HEK293 (cell line): ENCODE measurements around the gene CABS1.

Experiments used
- CTCF ChIP-seq: fragments of 450-650 bp; formaldehyde crosslinking; IDR thresholded peaks from 2 replicates; pipeline ENCODE4 v1.5.1; 2016; ENCODE audit warnings: missing biosample characterization, missing genetic modification characterization
- PRDM1 ChIP-seq: fragments of 450-650 bp; formaldehyde crosslinking; IDR thresholded peaks from 2 replicates; pipeline ENCODE4; 2016; ENCODE audit warnings: missing biosample characterization, missing genetic modification characterization
- ZNF146 ChIP-seq: fragments of 450-650 bp; formaldehyde crosslinking; IDR thresholded peaks from 2 replicates; pipeline ENCODE4 v1.5.1; 2016; ENCODE audit warnings: missing biosample characterization, missing genetic modification characterization
- ZNF302 ChIP-seq: fragments of 450-650 bp; formaldehyde crosslinking; IDR thresholded peaks from 2 replicates; pipeline ENCODE4 v1.5.1; 2016; ENCODE audit warnings: missing biosample characterization, missing genetic modification characterization, low read depth
- ZNF558 ChIP-seq: fragments of 450-650 bp; formaldehyde crosslinking; IDR thresholded peaks from 2 replicates; pipeline ENCODE4 v1.5.1; 2016; ENCODE audit warnings: missing biosample characterization, missing genetic modification characterization

- TF ChIP-seq CTCF (tag by site-specific recombination) (no peak), ZNF302 (tag by site-specific recombination) (no peak), ZNF558 (tag by site-specific recombination) (no peak), PRDM1 (no peak), ZNF146 (tag by site-specific recombination) (no peak)
Observed at GRCh38 chr4:70305601-70306000, 29.2 kb upstream of the CABS1 start.
